ENCODE results near the gene H19. TPM values are rescaled to one million over a fixed set of nuclear protein-coding genes. Genes with fewer than 3 reads are reported as not detected.

H19 gene
- not detected for total RNA-seq

- POLR2A ChIA-PET, result no interaction called here
- ATAC-seq (no peak), DNase-seq (no peak)
- Mint-ChIP-seq H3K27me3 (no peaks in the 10 kb centered on the region), H3K27ac (no peak within 1 kb of the TSS), H3K36me3 (ENCODE audit: low read depth) (no peaks in the 10 kb centered on the region), H3K4me3 (no peak within 1 kb of the TSS), H3K9me3 (ENCODE audit: low read depth) (no peaks in the 10 kb centered on the region), H3K4me1 (no peaks in the 10 kb centered on the region)
- CTCF ChIA-PET, result interaction anchor here (1.3 kb wide), 1 partner anchor 165 kb away, joined by 4 read pairs; no protein-coding TSS in a partner anchor
- intact Hi-C loops (cut with DNase I, micrococcal nuclease), result no loop called here
These were observed at the start of gene H19 for GRCh38 chr11:1997755-1998154. TSS of gene H19 (minus strand) at chr11:1997842.

GRCh38 chr11:2041963-2042362 is 44.3 kb upstream of the H19 start:
- H3K4me3 Mint-ChIP-seq, result no peak overlapping the region
- no peaks in the 10 kb centered on the region for H3K4me1 Mint-ChIP-seq
- DNase-seq, result no peak
- ChIA-PET CTCF (no interaction called here), POLR2A (no interaction called here)
- intact Hi-C loops (cut with DNase I, micrococcal nuclease), result no loop called here
- H3K9me3 Mint-ChIP-seq (ENCODE audit: low read depth), result no peaks in the 10 kb centered on the region
- H3K27me3 Mint-ChIP-seq, result no peaks in the 10 kb centered on the region
- no peak overlapping the region for H3K27ac Mint-ChIP-seq
- ATAC-seq, result no peak
- no peaks in the 10 kb centered on the region for H3K36me3 Mint-ChIP-seq (ENCODE audit: low read depth)

DNA sequence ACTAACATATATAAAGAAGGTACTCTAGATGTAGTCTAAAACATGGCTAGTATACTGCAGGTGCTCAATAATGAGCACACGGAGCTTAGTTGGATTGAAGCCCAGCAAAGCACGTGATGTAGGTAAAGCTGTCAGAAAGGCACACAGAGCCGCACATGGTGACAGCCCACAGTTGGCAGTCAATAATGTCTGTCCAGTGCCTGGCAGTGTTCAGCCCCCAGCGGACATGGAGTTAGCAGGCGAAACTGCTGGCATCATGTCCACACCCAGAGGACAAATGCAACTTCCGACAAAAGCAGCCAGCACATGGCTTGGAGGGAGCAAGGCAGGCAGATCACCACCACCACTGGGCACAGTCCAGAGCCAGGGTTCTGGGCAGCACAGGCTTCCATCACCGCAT is 43.5 kb upstream of the H19 start:
- H3K9me3 Mint-ChIP-seq (ENCODE audit: low read depth), result no peaks in the 10 kb centered on the region
- ChIA-PET POLR2A (no interaction called here), CTCF (interaction anchor here (0.7 to 8.3 kb wide), 3 partner anchors 12 to 110 kb away, joined by 3 to 311 read pairs (median 3); no protein-coding TSS in a partner anchor)
- DNase-seq (no peak), ATAC-seq (no peak)
- no peak overlapping the region for H3K27ac Mint-ChIP-seq
- H3K4me1 Mint-ChIP-seq, result no peaks in the 10 kb centered on the region
- intact Hi-C loops (cut with DNase I, micrococcal nuclease), result no loop called here
- no peaks in the 10 kb centered on the region for H3K27me3 Mint-ChIP-seq
- H3K4me3 Mint-ChIP-seq, result no peak overlapping the region
- H3K36me3 Mint-ChIP-seq (ENCODE audit: low read depth), result no peaks in the 10 kb centered on the region

DNA sequence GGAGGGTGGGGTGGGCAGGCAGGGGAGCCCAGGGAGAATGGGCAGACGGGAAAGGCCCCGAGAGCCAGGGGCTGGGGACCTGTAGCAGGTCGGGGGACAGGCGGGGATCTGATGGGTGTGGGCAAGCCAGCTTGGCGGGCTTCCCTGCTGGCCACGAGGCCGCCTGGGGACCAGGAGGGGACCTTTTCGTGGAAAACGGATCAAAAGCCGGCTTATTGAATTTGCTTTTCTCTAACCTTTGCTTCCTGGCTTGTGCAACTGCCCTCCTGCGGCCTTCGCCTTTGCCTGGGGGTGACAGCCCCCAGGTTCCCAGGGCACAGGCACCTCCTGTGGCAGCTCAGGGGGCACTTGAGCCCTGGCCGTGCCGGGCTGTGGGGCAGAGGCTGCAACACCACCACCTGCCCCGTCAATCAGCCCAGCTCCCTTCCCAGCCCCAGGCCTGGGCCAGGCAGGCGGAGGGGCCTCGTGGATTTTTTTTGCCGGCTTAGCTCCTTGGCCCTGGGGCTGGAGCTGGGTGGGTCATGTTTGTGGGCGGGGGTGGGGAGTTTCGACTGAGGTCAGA is 41.6 kb upstream of the H19 start:
- no peak for DNase-seq
- ChIA-PET CTCF (interaction anchor here (1.4 to 8.3 kb wide), 3 partner anchors 38 to 117 kb away, joined by 4 to 311 read pairs (median 14); no protein-coding TSS in a partner anchor), POLR2A (no interaction called here)
- Mint-ChIP-seq H3K9me3 (ENCODE audit: low read depth) (no peaks in the 10 kb centered on the region), H3K4me3 (no peak overlapping the region), H3K27me3 (no peaks in the 10 kb centered on the region), H3K27ac (no peak overlapping the region), H3K36me3 (ENCODE audit: low read depth) (no peaks in the 10 kb centered on the region), H3K4me1 (no peaks in the 10 kb centered on the region)
- intact Hi-C loops (cut with DNase I, micrococcal nuclease), result no loop called here
- ATAC-seq, result no peak

- intact Hi-C loops (cut with DNase I, micrococcal nuclease), result no loop called here
- peak; percentile 75 for ATAC-seq
- Mint-ChIP-seq H3K27me3 (no peaks in the 10 kb centered on the region), H3K36me3 (ENCODE audit: low read depth) (no peaks in the 10 kb centered on the region), H3K4me1 (no peaks in the 10 kb centered on the region), H3K27ac (no peak overlapping the region), H3K4me3 (no peak overlapping the region), H3K9me3 (ENCODE audit: low read depth) (no peaks in the 10 kb centered on the region)
- no peak for DNase-seq
- POLR2A ChIA-PET, result interaction anchor here (0.9 kb wide), 1 partner anchor 113 kb away, joined by 5 read pairs; no protein-coding TSS in a partner anchor
- CTCF ChIA-PET, result interaction anchor here (0.6 to 8.3 kb wide), 16 partner anchors 8 to 130 kb away, joined by 3 to 311 read pairs (median 4); no protein-coding TSS in a partner anchor
These were observed 39.3 kb upstream of the H19 start for GRCh38 chr11:2036863-2037486.

DNA sequence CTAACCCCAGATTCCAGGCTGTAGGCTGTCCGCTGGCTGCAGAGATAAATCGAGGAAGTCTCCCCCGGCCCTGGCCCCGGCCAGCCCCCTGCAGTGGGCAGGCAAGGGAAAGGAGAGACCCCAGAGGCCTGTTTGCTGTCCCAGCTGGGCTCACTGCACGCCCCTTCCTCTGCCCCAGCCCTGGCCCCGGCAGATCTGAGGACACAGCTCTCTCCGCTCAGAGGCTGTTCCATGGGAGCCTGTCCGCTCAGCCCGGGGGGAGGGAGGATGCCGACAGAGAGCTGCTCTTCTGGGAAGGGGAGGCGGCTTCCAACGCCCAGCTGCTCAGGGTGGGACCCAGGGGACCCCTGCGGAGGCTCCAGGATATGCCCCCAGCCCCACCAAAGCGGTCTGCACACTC is 37.7 kb upstream of the H19 start:
- intact Hi-C loops (cut with DNase I, micrococcal nuclease), result no loop called here
- POLR2A ChIA-PET, result interaction anchor here (0.5 kb wide), 1 partner anchor 31 kb away, joined by 10 read pairs; no protein-coding TSS in a partner anchor
- no peaks in the 10 kb centered on the region for H3K36me3 Mint-ChIP-seq (ENCODE audit: low read depth)
- H3K27ac Mint-ChIP-seq, result no peak overlapping the region
- ATAC-seq, result no peak
- H3K4me3 Mint-ChIP-seq, result no peak overlapping the region
- CTCF ChIA-PET, result interaction anchor here (0.7 to 8.3 kb wide), 6 partner anchors 8 to 344 kb away, joined by 3 to 311 read pairs (median 4); partner anchors contain the start of gene INS
- DNase-seq, result no peak
- no peaks in the 10 kb centered on the region for H3K27me3 Mint-ChIP-seq
- no peaks in the 10 kb centered on the region for H3K9me3 Mint-ChIP-seq (ENCODE audit: low read depth)
- H3K4me1 Mint-ChIP-seq, result no peaks in the 10 kb centered on the region

DNA sequence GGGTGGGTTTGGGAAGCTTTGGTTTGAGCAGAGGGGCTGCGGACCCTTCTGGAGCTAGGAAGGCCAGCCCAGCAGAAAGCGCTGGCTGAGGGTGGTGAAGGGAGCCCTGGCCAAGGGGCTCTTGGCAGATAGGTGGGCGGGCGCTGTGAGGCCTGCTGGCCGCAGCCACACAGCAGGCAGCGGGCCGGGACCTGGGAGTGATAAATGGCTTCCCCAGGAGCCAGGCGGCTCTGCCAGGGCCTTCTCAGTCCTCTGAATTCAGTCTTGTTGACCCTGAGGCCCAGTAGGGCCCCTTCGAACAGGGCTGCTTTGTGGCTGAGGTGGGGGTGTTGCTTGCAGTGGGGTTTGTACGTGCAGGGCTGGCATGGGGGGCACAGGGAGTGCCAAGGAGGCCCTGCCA is 33.4 kb upstream of the H19 start:
- DNase-seq, result no peak
- Mint-ChIP-seq H3K27me3 (no peaks in the 10 kb centered on the region), H3K4me1 (no peaks in the 10 kb centered on the region), H3K4me3 (no peak overlapping the region), H3K27ac (no peak overlapping the region), H3K36me3 (ENCODE audit: low read depth) (no peaks in the 10 kb centered on the region), H3K9me3 (ENCODE audit: low read depth) (no peaks in the 10 kb centered on the region)
- ChIA-PET CTCF (interaction anchor here (1.2 to 1.4 kb wide), 2 partner anchors 117 to 119 kb away, joined by 3 to 4 read pairs; no protein-coding TSS in a partner anchor), POLR2A (no interaction called here)
- intact Hi-C loops (cut with DNase I, micrococcal nuclease), result no loop called here
- ATAC-seq, result no peak

- Mint-ChIP-seq H3K27me3 (no peaks in the 10 kb centered on the region), H3K4me1 (no peaks in the 10 kb centered on the region), H3K36me3 (ENCODE audit: low read depth) (no peaks in the 10 kb centered on the region), H3K27ac (no peak overlapping the region), H3K4me3 (no peak overlapping the region), H3K9me3 (ENCODE audit: low read depth) (no peaks in the 10 kb centered on the region)
- POLR2A ChIA-PET, result no interaction called here
- ATAC-seq, result no peak
- intact Hi-C loops (cut with DNase I, micrococcal nuclease), result no loop called here
- no peak for DNase-seq
- CTCF ChIA-PET, result interaction anchor here (1.1 to 2.4 kb wide), 3 partner anchors 8 to 124 kb away, joined by 3 to 9 read pairs (median 5); no protein-coding TSS in a partner anchor
These were observed 30.1 kb upstream of the H19 start for GRCh38 chr11:2027708-2028107.

GRCh38 chr11:2015025-2015424 is 17.4 kb upstream of the H19 start:
- ATAC-seq (no peak), DNase-seq (no peak)
- Mint-ChIP-seq H3K4me1 (no peaks in the 10 kb centered on the region), H3K27me3 (no peaks in the 10 kb centered on the region), H3K36me3 (ENCODE audit: low read depth) (no peaks in the 10 kb centered on the region), H3K27ac (no peak overlapping the region), H3K9me3 (ENCODE audit: low read depth) (no peaks in the 10 kb centered on the region), H3K4me3 (no peak overlapping the region)
- intact Hi-C loops (cut with DNase I, micrococcal nuclease), result no loop called here
- ChIA-PET CTCF (no interaction called here), POLR2A (no interaction called here)

GRCh38 chr11:2012440-2012839 is 14.8 kb upstream of the H19 start:
- intact Hi-C loops (cut with DNase I, micrococcal nuclease), result no loop called here
- ATAC-seq (no peak), DNase-seq (no peak)
- Mint-ChIP-seq H3K27ac (no peak overlapping the region), H3K36me3 (ENCODE audit: low read depth) (no peaks in the 10 kb centered on the region), H3K27me3 (no peaks in the 10 kb centered on the region), H3K9me3 (ENCODE audit: low read depth) (no peaks in the 10 kb centered on the region), H3K4me1 (no peaks in the 10 kb centered on the region), H3K4me3 (no peak overlapping the region)
- POLR2A ChIA-PET, result no interaction called here
- CTCF ChIA-PET, result no interaction called here

DNA sequence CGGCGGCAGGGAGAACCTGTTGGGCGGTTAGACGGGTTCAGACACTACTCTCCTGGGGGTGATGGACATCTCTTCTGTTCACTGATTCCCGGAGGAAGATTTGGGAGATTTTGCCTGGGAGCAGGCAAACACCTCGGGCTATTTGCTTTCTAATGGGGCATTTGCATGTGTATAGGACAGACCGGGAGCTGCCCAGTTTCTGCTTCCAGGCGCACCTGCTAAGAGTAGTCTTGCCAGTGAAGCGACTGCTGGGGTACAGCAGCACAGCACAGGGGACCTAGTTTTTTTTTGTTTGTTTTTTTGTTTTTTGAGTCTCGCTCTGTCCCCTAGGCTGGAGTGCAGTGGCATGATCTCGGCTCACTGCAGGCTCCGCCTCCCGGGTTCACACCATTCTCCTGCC is 6.8 kb upstream of the H19 start:
- no peak for ATAC-seq
- no peaks in the 10 kb centered on the region for H3K4me1 Mint-ChIP-seq
- H3K36me3 Mint-ChIP-seq (ENCODE audit: low read depth), result no peaks in the 10 kb centered on the region
- no peak overlapping the region for H3K27ac Mint-ChIP-seq
- intact Hi-C loops (cut with DNase I, micrococcal nuclease), result no loop called here
- no peaks in the 10 kb centered on the region for H3K9me3 Mint-ChIP-seq (ENCODE audit: low read depth)
- ChIA-PET POLR2A (interaction anchor here (0.9 kb wide), 1 partner anchor 30 kb away, joined by 10 read pairs; no protein-coding TSS in a partner anchor), CTCF (interaction anchor here (0.7 to 1.4 kb wide), 3 partner anchors 76 to 312 kb away, joined by 3 to 6 read pairs (median 3); no protein-coding TSS in a partner anchor)
- H3K27me3 Mint-ChIP-seq, result no peaks in the 10 kb centered on the region
- no peak for DNase-seq
- no peak overlapping the region for H3K4me3 Mint-ChIP-seq

DNA sequence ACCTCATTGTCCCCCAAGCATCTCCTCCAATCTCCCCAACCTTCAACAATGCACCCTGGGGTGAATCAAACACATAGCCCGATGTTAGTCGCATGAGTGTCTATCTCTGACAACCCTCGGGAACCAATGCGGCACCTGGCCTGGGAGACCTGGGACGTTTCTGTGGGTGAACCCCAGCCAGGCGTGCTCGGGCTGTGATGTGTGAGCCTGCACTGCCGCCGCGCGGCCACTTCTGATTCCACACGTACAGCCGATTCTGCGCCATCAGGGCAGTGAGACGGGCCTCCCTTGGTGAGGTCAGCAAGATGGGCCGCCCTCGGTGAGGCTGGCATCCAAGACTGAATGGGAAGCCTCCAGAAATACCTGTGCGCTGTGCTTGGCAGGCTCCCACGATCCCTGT is 5.2 kb upstream of the H19 start:
- ATAC-seq, result peak; percentile 63
- Mint-ChIP-seq H3K36me3 (ENCODE audit: low read depth) (no peaks in the 10 kb centered on the region), H3K27ac (no peak overlapping the region), H3K27me3 (no peaks in the 10 kb centered on the region), H3K4me3 (no peak overlapping the region), H3K9me3 (ENCODE audit: low read depth) (no peaks in the 10 kb centered on the region), H3K4me1 (no peaks in the 10 kb centered on the region)
- POLR2A ChIA-PET, result no interaction called here
- CTCF ChIA-PET, result interaction anchor here (0.6 to 3.2 kb wide), 16 partner anchors 32 to 357 kb away, joined by 3 to 32 read pairs (median 6); partner anchors contain the start of genes SYT8 and TNNI2
- no peak for DNase-seq
- intact Hi-C loops (cut with DNase I, micrococcal nuclease), result no loop called here

Measured in activated CD4-positive, alpha-beta T cell treated with anti-CD3 and anti-CD28 coated beads for 36 hours (primary cell).